ENCODE results near the gene KLC3.

- no peak for TF ChIP-seq CTCF (IDR thresholded peaks at IDR 0.05)
- no peak for TF ChIP-seq POLR2A (IDR thresholded peaks at IDR 0.05)
These were observed 40.8 kb upstream of the KLC3 start for GRCh38 chr19:45299719-45300118.
